HG03442 (cell line): ENCODE results near the gene SLC12A4.
"Not testable (repeated sequence)": the region's sequence is repeated elsewhere in the genome, so short reads cannot be mapped to it uniquely, and the experiment has no call there.

Experiments
- ATAC-seq: cut with Tn5 transposase; IDR thresholded peaks from one replicate; pipeline ENCODE4 v1.9.1; 2021; ENCODE audit warnings: mild to moderate bottlenecking, moderate library complexity; ENCODE audit not compliant: unreplicated experiment

SLC12A4 gene

GRCh38 chr16:67988675-67989074, 20.2 kb upstream of the SLC12A4 start:
- no peak for ATAC-seq

- no peak for ATAC-seq
Measured at GRCh38 chr16:67987460-67988160, 19.2 kb upstream of the SLC12A4 start.

- ATAC-seq: no peak
Measured at GRCh38 chr16:67986949-67987348, 18.5 kb upstream of the SLC12A4 start.

GRCh38 chr16:67982011-67982696, 13.7 kb upstream of the SLC12A4 start:
- no peak for ATAC-seq

- ATAC-seq: no peak
Measured at GRCh38 chr16:67979955-67980678, 11.7 kb upstream of the SLC12A4 start, which contains the start of gene DPEP3. Gene DPEP3, minus strand, starts transcription at chr16:67980499. Its CDS starts 119 bp downstream, at chr16:67980380.

GRCh38 chr16:67977469-67978227, 9.2 kb upstream of the SLC12A4 start:
- no peak for ATAC-seq

GRCh38 chr16:67977005-67977404, 8.6 kb upstream of the SLC12A4 start:
- ATAC-seq: no peak

- ATAC-seq: no peak
Measured at GRCh38 chr16:67976205-67976604, 7.8 kb upstream of the SLC12A4 start.

GRCh38 chr16:67975321-67976105, 7.1 kb upstream of the SLC12A4 start:
- no peak for ATAC-seq

GRCh38 chr16:67972285-67972684, 3.8 kb upstream of the SLC12A4 start:
- not testable (repeated sequence) for ATAC-seq

- ATAC-seq: no peak
Measured at GRCh38 chr16:67971111-67971510, 2.7 kb upstream of the SLC12A4 start.

GRCh38 chr16:67969254-67970039, 1.0 kb upstream of the SLC12A4 start:
- no peak for ATAC-seq

- peak; percentile 22 for ATAC-seq
Measured at GRCh38 chr16:67967958-67968399, 458 bp downstream of the SLC12A4 start.

GRCh38 chr16:67967183-67967957, 1.1 kb downstream of the SLC12A4 start:
- ATAC-seq: no peak

- ATAC-seq: no peak
Measured at GRCh38 chr16:67966549-67967182, 1.8 kb downstream of the SLC12A4 start.

GRCh38 chr16:67965668-67966548, 2.5 kb downstream of the SLC12A4 start:
- no peak for ATAC-seq

- no peak for ATAC-seq
Measured at GRCh38 chr16:67964477-67965131, 3.8 kb downstream of the SLC12A4 start.
